GM23338 (cell line): ENCODE measurements around the gene LMBR1. TPM values are rescaled to one million over a fixed set of nuclear protein-coding genes. Genes with fewer than 3 reads are reported as not detected.

ENCODE experiments used
- ATAC-seq: fragments of 200-7000 bp; cut with Tn5 transposase; 3 replicates; pipeline ENCODE4 v1.9.1; 2020
- DNase-seq: peaks from one replicate; pipeline ENCODE4 v3.0.0-alpha.2; 2015; ENCODE audit warnings: low spot score
- H2AFZ ChIP-seq: fragments of 200-600 bp; sonication (generic); 2 replicates; pipeline ENCODE4 v1.8.0; 2016; ENCODE audit warnings: antibody characterized with exemption, mild to moderate bottlenecking, moderate library complexity
- H3F3A ChIP-seq: fragments of 200-600 bp; sonication (generic); replicated peaks from 2 replicates; pipeline ENCODE4 v1.8.0; 2017; ENCODE audit warnings: antibody characterized with exemption, mixed run types, low read depth
- H3K27ac ChIP-seq: fragments of 200-600 bp; sonication (generic); 2 replicates; pipeline ENCODE4 v1.6.1; 2016; ENCODE audit warnings: low read depth
- H3K27me3 ChIP-seq: fragments of 200-600 bp; sonication (generic); 2 replicates; pipeline ENCODE4 v1.8.0; 2016; ENCODE audit warnings: mild to moderate bottlenecking, mixed run types, moderate library complexity; ENCODE audit not compliant: insufficient read depth
- H3K36me3 ChIP-seq: fragments of 200-600 bp; sonication (generic); 2 replicates; pipeline ENCODE4 v1.8.0; 2016; ENCODE audit warnings: mild to moderate bottlenecking; ENCODE audit not compliant: insufficient read depth
- H3K4me1 ChIP-seq: fragments of 200-600 bp; sonication (generic); 2 replicates; pipeline ENCODE4 v1.8.0; 2016; ENCODE audit warnings: mild to moderate bottlenecking, moderate library complexity; ENCODE audit not compliant: insufficient read depth
- H3K4me2 ChIP-seq: fragments of 200-600 bp; sonication (generic); 2 replicates; pipeline ENCODE4 v1.7.1; 2017; ENCODE audit warnings: mixed run types
- H3K4me3 ChIP-seq: fragments of 200-600 bp; sonication (generic); 2 replicates; pipeline ENCODE4 v1.6.1; 2016; ENCODE audit warnings: mixed run types
- H3K79me2 ChIP-seq: fragments of 200-600 bp; sonication (generic); replicated peaks from 2 replicates; pipeline ENCODE4 v1.8.0; 2017; ENCODE audit warnings: mild to moderate bottlenecking; ENCODE audit not compliant: insufficient read depth
- H3K9me2 ChIP-seq: fragments of 200-600 bp; sonication (generic); 2 replicates; pipeline ENCODE4 v1.8.0; 2017; ENCODE audit not compliant: insufficient read depth
- H4K20me1 ChIP-seq: fragments of 200-600 bp; sonication (generic); replicated peaks from 2 replicates; pipeline ENCODE4 v1.8.0; 2017; ENCODE audit warnings: mild to moderate bottlenecking; ENCODE audit not compliant: insufficient read depth
- H3K27ac Mint-ChIP-seq: 2 replicates; pipeline ENCODE4 v1.8.0; 2020; ENCODE audit warnings: inconsistent platforms, mild to moderate bottlenecking, moderate library complexity, mixed read lengths
- H3K27me3 Mint-ChIP-seq: 3 replicates; pipeline ENCODE4 v1.8.0; 2022; ENCODE audit warnings: low read depth, mild to moderate bottlenecking, moderate library complexity, mixed read lengths, inconsistent platforms; ENCODE audit not compliant: insufficient read depth, poor library complexity
- H3K36me3 Mint-ChIP-seq: 3 replicates; pipeline ENCODE4 v1.8.0; 2021; ENCODE audit warnings: low read depth, mild to moderate bottlenecking, inconsistent platforms, moderate library complexity, mixed read lengths
- H3K4me1 Mint-ChIP-seq: 3 replicates; pipeline ENCODE4 v1.8.0; 2020; ENCODE audit warnings: mild to moderate bottlenecking, inconsistent platforms, mixed read lengths
- H3K4me3 Mint-ChIP-seq: 3 replicates; pipeline ENCODE4 v1.8.0; 2021; ENCODE audit warnings: moderate library complexity, mild to moderate bottlenecking, inconsistent platforms, mixed read lengths
- H3K9me3 Mint-ChIP-seq: 3 replicates; pipeline ENCODE4 v1.8.0; 2020; ENCODE audit warnings: moderate library complexity, mild to moderate bottlenecking, inconsistent platforms, mixed read lengths
- CREB1 ChIP-seq: fragments of 250-450 bp; sonication (Bioruptor Pico); IDR thresholded peaks from 2 replicates; pipeline ENCODE4 v1.5.0; 2020; ENCODE audit warnings: low read depth, mild to moderate bottlenecking, moderate library complexity
- NANOG ChIP-seq: IDR thresholded peaks from 2 replicates; pipeline ENCODE4 v1.6.1; 2016; ENCODE audit warnings: antibody characterized with exemption, borderline replicate concordance
- STAT1 ChIP-seq: IDR thresholded peaks from one replicate; pipeline ENCODE4 v1.6.1; 2016; ENCODE audit warnings: antibody characterized with exemption; ENCODE audit not compliant: unreplicated experiment
- ZNF114 ChIP-seq: fragments of 250-450 bp; sonication (Bioruptor Pico); IDR thresholded peaks from 2 replicates; pipeline ENCODE4 v1.5.0; 2020; ENCODE audit warnings: mild to moderate bottlenecking, moderate library complexity
- ZNF331 ChIP-seq: fragments of 250-450 bp; sonication (Bioruptor Pico); IDR thresholded peaks from 2 replicates; pipeline ENCODE4 v1.5.0; 2020; ENCODE audit warnings: low read depth, mild to moderate bottlenecking, moderate library complexity
- polyA plus RNA-seq: library from polyadenylated mRNA; unstranded; fragments of >200 nt; fragmentation: Nextera tagmentation; extraction: Ambion mirVana; gene quantifications from 2 replicates; pipeline ENCODE4 v1.2.1, GENCODE V29; 2016
- total RNA-seq: library from RNA; depleted of rRNA; stranded (reverse); fragments of >200 nt; shearing (Covaris generic); gene quantifications from 2 replicates; pipeline ENCODE4 v1.2.3, GENCODE V29; 2014
- TF ChIP-seq, protein P1 (sequence below): fragments of 250-450 bp; sonication (Bioruptor Pico); IDR thresholded peaks from 2 replicates; pipeline ENCODE4 v1.5.0; 2020; ENCODE audit warnings: mild to moderate bottlenecking, moderate library complexity
- TF ChIP-seq, protein P2 (sequence below): IDR thresholded peaks from one replicate; pipeline ENCODE4 v1.6.1; 2018; ENCODE audit warnings: antibody characterized with exemption; ENCODE audit not compliant: unreplicated experiment
- TF ChIP-seq, protein P3 (sequence below): IDR thresholded peaks from 2 replicates; pipeline ENCODE4 v1.6.1; 2016; ENCODE audit warnings: antibody characterized with exemption

Gene LMBR1
- total and polyA plus RNA-seq, 2 experiments from 2014 or later = 21.8 to 90.1 TPM

DNA sequence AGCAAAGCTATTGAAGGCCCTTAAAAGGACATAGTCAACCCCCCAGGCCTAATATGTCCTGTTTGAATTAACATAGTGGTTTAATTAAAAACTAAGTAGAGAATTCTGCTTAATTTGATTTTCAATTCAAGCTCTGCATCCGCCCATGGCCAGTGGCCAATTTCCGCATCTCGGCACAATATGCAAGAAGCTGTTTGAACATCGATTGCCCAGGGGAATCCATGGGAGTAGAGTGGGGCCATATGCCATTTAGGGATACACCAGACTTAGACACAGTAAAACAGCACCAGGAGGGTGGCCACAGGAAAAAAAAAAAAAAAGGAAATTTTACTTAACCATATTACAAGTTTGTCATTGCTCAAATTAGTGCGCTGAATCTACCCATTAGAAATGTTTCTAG is 100.4 kb downstream of the LMBR1 start (continued):
- TF ChIP-seq, protein P1, sequence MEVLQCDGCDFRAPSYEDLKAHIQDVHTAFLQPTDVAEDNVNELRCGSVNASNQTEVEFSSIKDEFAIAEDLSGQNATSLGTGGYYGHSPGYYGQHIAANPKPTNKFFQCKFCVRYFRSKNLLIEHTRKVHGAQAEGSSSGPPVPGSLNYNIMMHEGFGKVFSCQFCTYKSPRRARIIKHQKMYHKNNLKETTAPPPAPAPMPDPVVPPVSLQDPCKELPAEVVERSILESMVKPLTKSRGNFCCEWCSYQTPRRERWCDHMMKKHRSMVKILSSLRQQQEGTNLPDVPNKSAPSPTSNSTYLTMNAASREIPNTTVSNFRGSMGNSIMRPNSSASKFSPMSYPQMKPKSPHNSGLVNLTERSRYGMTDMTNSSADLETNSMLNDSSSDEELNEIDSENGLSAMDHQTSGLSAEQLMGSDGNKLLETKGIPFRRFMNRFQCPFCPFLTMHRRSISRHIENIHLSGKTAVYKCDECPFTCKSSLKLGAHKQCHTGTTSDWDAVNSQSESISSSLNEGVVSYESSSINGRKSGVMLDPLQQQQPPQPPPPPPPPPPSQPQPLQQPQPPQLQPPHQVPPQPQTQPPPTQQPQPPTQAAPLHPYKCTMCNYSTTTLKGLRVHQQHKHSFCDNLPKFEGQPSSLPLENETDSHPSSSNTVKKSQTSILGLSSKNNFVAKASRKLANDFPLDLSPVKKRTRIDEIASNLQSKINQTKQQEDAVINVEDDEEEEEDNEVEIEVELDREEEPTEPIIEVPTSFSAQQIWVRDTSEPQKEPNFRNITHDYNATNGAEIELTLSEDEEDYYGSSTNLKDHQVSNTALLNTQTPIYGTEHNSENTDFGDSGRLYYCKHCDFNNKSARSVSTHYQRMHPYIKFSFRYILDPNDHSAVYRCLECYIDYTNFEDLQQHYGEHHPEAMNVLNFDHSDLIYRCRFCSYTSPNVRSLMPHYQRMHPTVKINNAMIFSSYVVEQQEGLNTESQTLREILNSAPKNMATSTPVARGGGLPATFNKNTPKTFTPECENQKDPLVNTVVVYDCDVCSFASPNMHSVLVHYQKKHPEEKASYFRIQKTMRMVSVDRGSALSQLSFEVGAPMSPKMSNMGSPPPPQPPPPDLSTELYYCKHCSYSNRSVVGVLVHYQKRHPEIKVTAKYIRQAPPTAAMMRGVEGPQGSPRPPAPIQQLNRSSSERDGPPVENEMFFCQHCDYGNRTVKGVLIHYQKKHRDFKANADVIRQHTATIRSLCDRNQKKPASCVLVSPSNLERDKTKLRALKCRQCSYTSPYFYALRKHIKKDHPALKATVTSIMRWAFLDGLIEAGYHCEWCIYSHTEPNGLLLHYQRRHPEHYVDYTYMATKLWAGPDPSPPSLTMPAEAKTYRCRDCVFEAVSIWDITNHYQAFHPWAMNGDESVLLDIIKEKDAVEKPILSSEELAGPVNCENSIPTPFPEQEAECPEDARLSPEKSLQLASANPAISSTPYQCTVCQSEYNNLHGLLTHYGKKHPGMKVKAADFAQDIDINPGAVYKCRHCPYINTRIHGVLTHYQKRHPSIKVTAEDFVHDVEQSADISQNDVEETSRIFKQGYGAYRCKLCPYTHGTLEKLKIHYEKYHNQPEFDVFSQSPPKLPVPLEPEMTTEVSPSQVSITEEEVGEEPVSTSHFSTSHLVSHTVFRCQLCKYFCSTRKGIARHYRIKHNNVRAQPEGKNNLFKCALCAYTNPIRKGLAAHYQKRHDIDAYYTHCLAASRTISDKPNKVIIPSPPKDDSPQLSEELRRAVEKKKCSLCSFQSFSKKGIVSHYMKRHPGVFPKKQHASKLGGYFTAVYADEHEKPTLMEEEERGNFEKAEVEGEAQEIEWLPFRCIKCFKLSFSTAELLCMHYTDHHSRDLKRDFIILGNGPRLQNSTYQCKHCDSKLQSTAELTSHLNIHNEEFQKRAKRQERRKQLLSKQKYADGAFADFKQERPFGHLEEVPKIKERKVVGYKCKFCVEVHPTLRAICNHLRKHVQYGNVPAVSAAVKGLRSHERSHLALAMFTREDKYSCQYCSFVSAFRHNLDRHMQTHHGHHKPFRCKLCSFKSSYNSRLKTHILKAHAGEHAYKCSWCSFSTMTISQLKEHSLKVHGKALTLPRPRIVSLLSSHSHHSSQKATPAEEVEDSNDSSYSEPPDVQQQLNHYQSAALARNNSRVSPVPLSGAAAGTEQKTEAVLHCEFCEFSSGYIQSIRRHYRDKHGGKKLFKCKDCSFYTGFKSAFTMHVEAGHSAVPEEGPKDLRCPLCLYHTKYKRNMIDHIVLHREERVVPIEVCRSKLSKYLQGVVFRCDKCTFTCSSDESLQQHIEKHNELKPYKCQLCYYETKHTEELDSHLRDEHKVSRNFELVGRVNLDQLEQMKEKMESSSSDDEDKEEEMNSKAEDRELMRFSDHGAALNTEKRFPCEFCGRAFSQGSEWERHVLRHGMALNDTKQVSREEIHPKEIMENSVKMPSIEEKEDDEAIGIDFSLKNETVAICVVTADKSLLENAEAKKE (CRISPR knock-in tag) = no peak
- TF ChIP-seq STAT1 (no peak), ZNF331 (no peak), NANOG (no peak), CREB1 (CRISPR knock-in tag) (no peak)
- TF ChIP-seq, protein P2, sequence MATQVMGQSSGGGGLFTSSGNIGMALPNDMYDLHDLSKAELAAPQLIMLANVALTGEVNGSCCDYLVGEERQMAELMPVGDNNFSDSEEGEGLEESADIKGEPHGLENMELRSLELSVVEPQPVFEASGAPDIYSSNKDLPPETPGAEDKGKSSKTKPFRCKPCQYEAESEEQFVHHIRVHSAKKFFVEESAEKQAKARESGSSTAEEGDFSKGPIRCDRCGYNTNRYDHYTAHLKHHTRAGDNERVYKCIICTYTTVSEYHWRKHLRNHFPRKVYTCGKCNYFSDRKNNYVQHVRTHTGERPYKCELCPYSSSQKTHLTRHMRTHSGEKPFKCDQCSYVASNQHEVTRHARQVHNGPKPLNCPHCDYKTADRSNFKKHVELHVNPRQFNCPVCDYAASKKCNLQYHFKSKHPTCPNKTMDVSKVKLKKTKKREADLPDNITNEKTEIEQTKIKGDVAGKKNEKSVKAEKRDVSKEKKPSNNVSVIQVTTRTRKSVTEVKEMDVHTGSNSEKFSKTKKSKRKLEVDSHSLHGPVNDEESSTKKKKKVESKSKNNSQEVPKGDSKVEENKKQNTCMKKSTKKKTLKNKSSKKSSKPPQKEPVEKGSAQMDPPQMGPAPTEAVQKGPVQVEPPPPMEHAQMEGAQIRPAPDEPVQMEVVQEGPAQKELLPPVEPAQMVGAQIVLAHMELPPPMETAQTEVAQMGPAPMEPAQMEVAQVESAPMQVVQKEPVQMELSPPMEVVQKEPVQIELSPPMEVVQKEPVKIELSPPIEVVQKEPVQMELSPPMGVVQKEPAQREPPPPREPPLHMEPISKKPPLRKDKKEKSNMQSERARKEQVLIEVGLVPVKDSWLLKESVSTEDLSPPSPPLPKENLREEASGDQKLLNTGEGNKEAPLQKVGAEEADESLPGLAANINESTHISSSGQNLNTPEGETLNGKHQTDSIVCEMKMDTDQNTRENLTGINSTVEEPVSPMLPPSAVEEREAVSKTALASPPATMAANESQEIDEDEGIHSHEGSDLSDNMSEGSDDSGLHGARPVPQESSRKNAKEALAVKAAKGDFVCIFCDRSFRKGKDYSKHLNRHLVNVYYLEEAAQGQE = no peak

DNA sequence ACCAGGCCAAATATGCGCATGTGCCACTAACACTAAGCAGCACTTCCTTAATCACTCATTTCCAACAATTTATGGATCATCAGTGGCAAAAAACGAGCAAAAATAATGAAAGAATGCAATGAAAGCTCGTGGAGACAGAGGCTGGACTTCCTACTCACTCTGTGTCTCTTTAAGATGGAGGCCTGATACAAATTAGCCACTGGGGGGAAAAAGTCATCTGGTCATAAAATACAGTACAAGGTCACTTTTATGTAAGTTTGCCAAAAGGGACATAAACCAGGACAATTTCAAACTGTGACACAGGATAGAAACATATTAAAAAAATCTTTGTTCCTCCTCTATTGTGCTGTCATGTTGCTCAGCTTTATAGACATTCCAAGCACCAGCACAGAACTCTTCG is 101.7 kb downstream of the LMBR1 start:
- Histone ChIP-seq H3K27me3 (no peaks in the 10 kb centered on the region), H4K20me1 (no peaks in the 10 kb centered on the region), H2AFZ (no peak overlapping the region), H3F3A (no peaks in the 10 kb centered on the region), H3K36me3 (no peaks in the 10 kb centered on the region), H3K4me2 (peak overlapping the region; percentile 46), H3K4me1 (peaks cover 30% of the 10 kb centered on the region), H3K9me2 (no peaks in the 10 kb centered on the region), H3K4me3 (no peak overlapping the region; the same call in 1 of the 2 replicates), H3K79me2 (no peaks in the 10 kb centered on the region), H3K27ac (no peak overlapping the region)
- peak overlapping the region; percentile 96 for H3K27ac Mint-ChIP-seq
- H3K27me3 Mint-ChIP-seq = peaks cover 4% of the 10 kb centered on the region
- peaks cover 34% of the 10 kb centered on the region for H3K4me1 Mint-ChIP-seq
- 0 out of 3 replicates have a peak, but pooled peaks cover 4% of the 10 kb centered on the region for H3K36me3 Mint-ChIP-seq
- no peaks in the 10 kb centered on the region for H3K9me3 Mint-ChIP-seq
- ATAC-seq (no peak), DNase-seq (no peak)
- peak overlapping the region; percentile 46; the same call in 2 of the 3 replicates for H3K4me3 Mint-ChIP-seq
- TF ChIP-seq, protein P3, sequence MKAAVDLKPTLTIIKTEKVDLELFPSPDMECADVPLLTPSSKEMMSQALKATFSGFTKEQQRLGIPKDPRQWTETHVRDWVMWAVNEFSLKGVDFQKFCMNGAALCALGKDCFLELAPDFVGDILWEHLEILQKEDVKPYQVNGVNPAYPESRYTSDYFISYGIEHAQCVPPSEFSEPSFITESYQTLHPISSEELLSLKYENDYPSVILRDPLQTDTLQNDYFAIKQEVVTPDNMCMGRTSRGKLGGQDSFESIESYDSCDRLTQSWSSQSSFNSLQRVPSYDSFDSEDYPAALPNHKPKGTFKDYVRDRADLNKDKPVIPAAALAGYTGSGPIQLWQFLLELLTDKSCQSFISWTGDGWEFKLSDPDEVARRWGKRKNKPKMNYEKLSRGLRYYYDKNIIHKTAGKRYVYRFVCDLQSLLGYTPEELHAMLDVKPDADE = no peak
- no peak for TF ChIP-seq ZNF114 (CRISPR knock-in tag)
